A549 (cell line): ENCODE data around the gene MYRIP. TPM values are rescaled to one million over a fixed set of nuclear protein-coding genes. Genes with fewer than 3 reads are reported as not detected.

Experiments
- ATAC-seq, 2 experiments: fragments of 200-7000 bp in 1 of 2; fragments of >200 bp in 1 of 2; cut with Nextera tagmentation in 1 of 2; cut with Tn5 transposase in 1 of 2; 3 replicates each; pipeline versions ENCODE4 v1.8.0 to v1.9.1; 2018 to 2020; ENCODE audit warnings: mild to moderate bottlenecking in 1 of 2, moderate library complexity in 1 of 2
- CTCF ChIA-PET: fragments of 300-600 bp; sonication (Branson Sonifier 250); formaldehyde crosslinking; extraction: SDS; loops from one replicate; lab custom pipeline; 2021; ENCODE audit warnings: antibody characterized with exemption, inconsistent platforms; lab: Yijun Ruan, JAX
- POLR2A ChIA-PET: fragments of 350-600 bp; formaldehyde crosslinking; extraction: SDS; loops from one replicate; lab custom pipeline; 2021; ENCODE audit warnings: antibody characterized with exemption, inconsistent platforms; lab: Yijun Ruan, JAX
- DNase-seq, 2 experiments: peaks; one replicate each; pipeline versions ENCODE4 v3.0.0 to v3.0.0-alpha.2; 2011 to 2016; ENCODE audit warnings: low read depth in 1 of 2, low spot score in 1 of 2
- FAIRE-seq: peaks from 2 replicates; lab custom pipeline; 2011; peaks lifted over from hg19 to GRCh38; lab: Jason Lieb, UNC
- H3K27ac ChIP-seq, 2 experiments: fragments of >200 bp; sonication (Bioruptor Twin); formaldehyde crosslinking; 3 replicates each; pipeline ENCODE4 v1.5.1; 2016 to 2017
- H3K4me1 ChIP-seq: fragments of >200 bp; sonication (Bioruptor Twin); formaldehyde crosslinking; 3 replicates; pipeline ENCODE4 v1.6.1; 2016
- H3K4me2 ChIP-seq: fragments of >200 bp; sonication (Bioruptor Twin); formaldehyde crosslinking; 3 replicates; pipeline ENCODE4 v1.6.1; 2016
- H3K4me3 ChIP-seq: fragments of >200 bp; sonication (Bioruptor Twin); formaldehyde crosslinking; 3 replicates; pipeline ENCODE4 v1.5.1; 2016
- H3K9me3 ChIP-seq: fragments of >200 bp; sonication (Bioruptor Twin); formaldehyde crosslinking; 3 replicates; pipeline ENCODE4 v1.6.1; 2016
- BHLHE40 ChIP-seq: IDR thresholded peaks from 2 replicates; pipeline ENCODE4 v1.6.1; 2012; ENCODE audit warnings: low read depth, low read length, inconsistent platforms
- CTCF ChIP-seq: fragments of >200 bp; sonication (Bioruptor Twin); formaldehyde crosslinking; IDR thresholded peaks from 3 replicates; pipeline ENCODE4 v1.5.1; 2016
- EHF ChIP-seq: fragments of 250-450 bp; sonication (Bioruptor Pico); IDR thresholded peaks from 2 replicates; pipeline ENCODE4 v1.5.0; 2020; ENCODE audit warnings: mild to moderate bottlenecking
- ELK1 ChIP-seq: fragments of 150-350 bp; IDR thresholded peaks from 2 replicates; pipeline ENCODE4 v1.6.1; 2014; ENCODE audit warnings: low read depth, mild to moderate bottlenecking, low read length
- FOSL2 ChIP-seq, 2 experiments: fragments of 450-650 bp in 1 of 2; fragments of >200 bp in 1 of 2; sonication (Bioruptor Twin) in 1 of 2; formaldehyde crosslinking; IDR thresholded peaks; 2 replicates each; pipeline versions ENCODE4 v1.5.0 to v1.6.1; 2016 to 2020; ENCODE audit warnings: mild to moderate bottlenecking in 1 of 2, moderate library complexity in 1 of 2
- FOXS1 ChIP-seq: fragments of 250-450 bp; sonication (Bioruptor Pico); IDR thresholded peaks from 2 replicates; pipeline ENCODE4 v1.5.0; 2020; ENCODE audit warnings: mild to moderate bottlenecking, moderate library complexity
- GATA3 ChIP-seq: IDR thresholded peaks from 2 replicates; pipeline ENCODE4 v1.6.1; 2012; ENCODE audit warnings: borderline replicate concordance
- HDAC2 ChIP-seq: fragments of 200-600 bp; sonication (generic); IDR thresholded peaks from 2 replicates; pipeline ENCODE4 v1.6.1; 2016
- HMGXB4 ChIP-seq: fragments of 250-450 bp; sonication (Bioruptor Pico); IDR thresholded peaks from 2 replicates; pipeline ENCODE4 v1.5.0; 2021; ENCODE audit warnings: mild to moderate bottlenecking, moderate library complexity, borderline replicate concordance
- HOXB13 ChIP-seq: fragments of 250-450 bp; sonication (Bioruptor Pico); IDR thresholded peaks from 2 replicates; pipeline ENCODE4 v1.5.0; 2020; ENCODE audit warnings: low read depth, mild to moderate bottlenecking, moderate library complexity
- HOXB5 ChIP-seq: fragments of 250-450 bp; sonication (Bioruptor Pico); IDR thresholded peaks from 2 replicates; pipeline ENCODE4 v1.5.0; 2020; ENCODE audit warnings: mild to moderate bottlenecking, moderate library complexity
- JUNB ChIP-seq: fragments of >200 bp; sonication (Bioruptor Twin); formaldehyde crosslinking; IDR thresholded peaks from 2 replicates; pipeline ENCODE4 v1.6.1; 2016
- KDM1A ChIP-seq: fragments of 200-600 bp; sonication (generic); IDR thresholded peaks from 2 replicates; pipeline ENCODE4 v1.6.1; 2016; ENCODE audit warnings: low read depth, mild to moderate bottlenecking
- MAZ ChIP-seq: fragments of 150-350 bp; IDR thresholded peaks from 2 replicates; pipeline ENCODE4 v1.6.1; 2014; ENCODE audit warnings: antibody characterized with exemption, low read depth, low read length, borderline replicate concordance
- NPAS2 ChIP-seq: fragments of 250-450 bp; sonication (Bioruptor Pico); IDR thresholded peaks from 2 replicates; pipeline ENCODE4 v1.8.0; 2022; ENCODE audit warnings: mild to moderate bottlenecking, moderate library complexity, borderline replicate concordance
- PBX3 ChIP-seq: IDR thresholded peaks from 2 replicates; pipeline ENCODE4 v1.6.1; 2012
- PHF8 ChIP-seq: fragments of 200-600 bp; sonication (generic); IDR thresholded peaks from 2 replicates; pipeline ENCODE4 v1.6.1; 2016; ENCODE audit warnings: low read depth, mild to moderate bottlenecking, antibody characterized with exemption, moderate library complexity, borderline replicate concordance
- RCOR1 ChIP-seq: fragments of 150-350 bp; IDR thresholded peaks from 2 replicates; pipeline ENCODE4 v1.6.1; 2014; ENCODE audit warnings: antibody characterized with exemption, low read length, low read depth
- SMC3 ChIP-seq: fragments of >200 bp; sonication (Bioruptor Twin); formaldehyde crosslinking; IDR thresholded peaks from 3 replicates; pipeline ENCODE4 v1.6.1; 2018; ENCODE audit warnings: inconsistent platforms
- SREBF2 ChIP-seq: fragments of 450-650 bp; IDR thresholded peaks from 2 replicates; pipeline ENCODE4 v1.6.1; 2014; ENCODE audit warnings: mild to moderate bottlenecking, moderate library complexity
- TFCP2L1 ChIP-seq: fragments of 250-450 bp; sonication (Bioruptor Pico); IDR thresholded peaks from 2 replicates; pipeline ENCODE4 v1.5.0; 2021; ENCODE audit warnings: mild to moderate bottlenecking
- ZNF302 ChIP-seq: fragments of 250-450 bp; sonication (Bioruptor Pico); IDR thresholded peaks from 2 replicates; pipeline ENCODE4 v1.9.0; 2021; ENCODE audit warnings: inconsistent platforms, mild to moderate bottlenecking, moderate library complexity
- WGBS: methylation state at CpG from one replicate; pipeline ENCODE4 v1.1.6; 2017; ENCODE audit errors: missing lambda C conversion rate; 5-methylcytosine and 5-hydroxymethylcytosine counted together
- polyA plus RNA-seq, 4 experiments: library from polyadenylated mRNA; depleted of rRNA in 3 of 4; stranded (reverse); fragments of >200 nt; fragmentation: RNase III in 1 of 4; extraction: RNeasy Plus Mini Kit Qiagen cat#74134 plus additional on column Dnase treatment in 1 of 4; gene quantifications; 2 replicates in 3 of 4; 3 replicates in 1 of 4; pipeline ENCODE4 v1.2.3, GENCODE V29; 2011 to 2017

MYRIP gene
- polyA plus RNA-seq, 2 of the 4 experiments (the other 2 are of a cell fraction), result not detected

GRCh38 chr3:40116478-40117177 lies 307.2 kb downstream of the MYRIP start:
- ATAC-seq, result no peak
- DNase-seq, result no peak

GRCh38 chr3:40118091-40118490 lies 308.7 kb downstream of the MYRIP start:
- FAIRE-seq, result no peak
- Histone ChIP-seq H3K4me2 (no peak overlapping the region), H3K27ac (no peak overlapping the region)

More at GRCh38 chr3:40116478-40117177, 307.2 kb downstream of the MYRIP start:
- TF ChIP-seq HOXB5 (no peak), HOXB13 (no peak), FOXS1 (CRISPR knock-in tag) (no peak), ELK1 (no peak), CTCF (no peak), RCOR1 (no peak), NPAS2 (CRISPR knock-in tag) (no peak), HDAC2 (no peak), GATA3 (no peak), SREBF2 (no peak), MAZ (no peak), HMGXB4 (no peak), JUNB (no peak), ZNF302 (CRISPR knock-in tag) (no peak), KDM1A (no peak), PBX3 (no peak), TFCP2L1 (CRISPR knock-in tag) (no peak)
- no peak overlapping the region for H3K4me3 ChIP-seq
- H3K27ac ChIP-seq, result no peak overlapping the region
- CTCF ChIA-PET, result interaction anchor here (0.6 kb wide), 1 partner anchor 26 kb away, joined by 4 read pairs; no protein-coding TSS in a partner anchor
- FAIRE-seq, result no peak
- POLR2A ChIA-PET, result no interaction called here
- 0 out of 3 replicates have a peak, but pooled peaks cover 3% of the 10 kb centered on the region for H3K4me1 ChIP-seq
- H3K9me3 ChIP-seq, result no peaks in the 10 kb centered on the region
- WGBS, result 41% methylated on average over 9 of the region's 9 CpGs
- no peak overlapping the region for H3K4me2 ChIP-seq

More at GRCh38 chr3:40118091-40118490, 308.7 kb downstream of the MYRIP start:
- 94% methylated on average over 2 of the region's 2 CpGs for WGBS
- no peak overlapping the region for H3K4me3 ChIP-seq
- POLR2A ChIA-PET, result no interaction called here
- TF ChIP-seq MAZ (no peak), SMC3 (no peak), FOSL2 (IDR thresholded peaks at IDR 0.05) (no peak), FOSL2 (CRISPR knock-in tag; IDR thresholded peaks at IDR 0.05) (no peak), FOXS1 (CRISPR knock-in tag) (no peak), PHF8 (no peak), NPAS2 (CRISPR knock-in tag) (no peak), SREBF2 (no peak), BHLHE40 (no peak), EHF (CRISPR knock-in tag) (no peak), HOXB5 (no peak)
- TF ChIP-seq, all 56 proteins: peak for 0
- CTCF ChIA-PET, result no interaction called here
- H3K4me1 ChIP-seq, result 0 out of 3 replicates have a peak, but pooled peaks cover 3% of the 10 kb centered on the region
- ATAC-seq (no peak), DNase-seq (no peak)
- no peaks in the 10 kb centered on the region for H3K9me3 ChIP-seq
